HFFc6 (cell line): ENCODE data around the gene ZMYND11. TPM values are rescaled to one million over a fixed set of nuclear protein-coding genes. Genes with fewer than 3 reads are reported as not detected.

Source experiments
- DNase-seq: peaks from one replicate; pipeline ENCODE4 v3.0.0-alpha.2; 2018
- H3K27ac Mint-ChIP-seq: 2 replicates; pipeline ENCODE4 v1.8.0; 2020; ENCODE audit warnings: mild to moderate bottlenecking, mixed read lengths
- H3K27me3 Mint-ChIP-seq: 2 replicates; pipeline ENCODE4 v1.8.0; 2021; ENCODE audit warnings: mild to moderate bottlenecking, moderate library complexity, mixed read lengths; ENCODE audit not compliant: insufficient read depth
- H3K36me3 Mint-ChIP-seq: 2 replicates; pipeline ENCODE4 v1.8.0; 2021; ENCODE audit warnings: low read depth, mixed read lengths
- H3K4me1 Mint-ChIP-seq: 2 replicates; pipeline ENCODE4 v1.8.0; 2020; ENCODE audit warnings: low read depth, mixed read lengths
- H3K4me3 Mint-ChIP-seq: 2 replicates; pipeline ENCODE4 v1.8.0; 2020; ENCODE audit warnings: mild to moderate bottlenecking, moderate library complexity, mixed read lengths
- H3K9me3 Mint-ChIP-seq: 2 replicates; pipeline ENCODE4 v1.8.0; 2020; ENCODE audit warnings: mild to moderate bottlenecking, mixed read lengths
- total RNA-seq, 6 experiments: library from RNA; stranded (reverse); fragmentation: NEBNext Ultra II Directional; extraction: Animal tissue kit (Norgen Biotek cat#: 25700); gene quantifications; 2 replicates in 1 of 6; 3 replicates in 5 of 6; pipeline ENCODE4 v1.2.3, GENCODE V29; 2021
- TF ChIP-seq, protein P1 (sequence below): fragments of 200-600 bp; sonication (generic); IDR thresholded peaks from 2 replicates; pipeline ENCODE4 v1.5.0; 2021; ENCODE audit warnings: antibody characterized with exemption, mild to moderate bottlenecking

Gene ZMYND11
- total RNA-seq, 6 experiments from 2014 or later: 56.7 to 75.2 (median 65.9) TPM

GRCh38 chr10:287814-288213 is 152.6 kb downstream of the ZMYND11 start:
- Mint-ChIP-seq H3K27me3 (peaks cover 6% of the 10 kb centered on the region; the same call in 1 of the 2 replicates), H3K36me3 (peaks cover 54% of the 10 kb centered on the region), H3K27ac (no peak overlapping the region), H3K4me3 (no peak overlapping the region), H3K4me1 (peaks cover 33% of the 10 kb centered on the region), H3K9me3 (no peaks in the 10 kb centered on the region; the same call in 1 of the 2 replicates)
- TF ChIP-seq, protein P1, sequence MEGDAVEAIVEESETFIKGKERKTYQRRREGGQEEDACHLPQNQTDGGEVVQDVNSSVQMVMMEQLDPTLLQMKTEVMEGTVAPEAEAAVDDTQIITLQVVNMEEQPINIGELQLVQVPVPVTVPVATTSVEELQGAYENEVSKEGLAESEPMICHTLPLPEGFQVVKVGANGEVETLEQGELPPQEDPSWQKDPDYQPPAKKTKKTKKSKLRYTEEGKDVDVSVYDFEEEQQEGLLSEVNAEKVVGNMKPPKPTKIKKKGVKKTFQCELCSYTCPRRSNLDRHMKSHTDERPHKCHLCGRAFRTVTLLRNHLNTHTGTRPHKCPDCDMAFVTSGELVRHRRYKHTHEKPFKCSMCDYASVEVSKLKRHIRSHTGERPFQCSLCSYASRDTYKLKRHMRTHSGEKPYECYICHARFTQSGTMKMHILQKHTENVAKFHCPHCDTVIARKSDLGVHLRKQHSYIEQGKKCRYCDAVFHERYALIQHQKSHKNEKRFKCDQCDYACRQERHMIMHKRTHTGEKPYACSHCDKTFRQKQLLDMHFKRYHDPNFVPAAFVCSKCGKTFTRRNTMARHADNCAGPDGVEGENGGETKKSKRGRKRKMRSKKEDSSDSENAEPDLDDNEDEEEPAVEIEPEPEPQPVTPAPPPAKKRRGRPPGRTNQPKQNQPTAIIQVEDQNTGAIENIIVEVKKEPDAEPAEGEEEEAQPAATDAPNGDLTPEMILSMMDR: peak; percentile 76
- DNase-seq: peak; percentile 7

DNA sequence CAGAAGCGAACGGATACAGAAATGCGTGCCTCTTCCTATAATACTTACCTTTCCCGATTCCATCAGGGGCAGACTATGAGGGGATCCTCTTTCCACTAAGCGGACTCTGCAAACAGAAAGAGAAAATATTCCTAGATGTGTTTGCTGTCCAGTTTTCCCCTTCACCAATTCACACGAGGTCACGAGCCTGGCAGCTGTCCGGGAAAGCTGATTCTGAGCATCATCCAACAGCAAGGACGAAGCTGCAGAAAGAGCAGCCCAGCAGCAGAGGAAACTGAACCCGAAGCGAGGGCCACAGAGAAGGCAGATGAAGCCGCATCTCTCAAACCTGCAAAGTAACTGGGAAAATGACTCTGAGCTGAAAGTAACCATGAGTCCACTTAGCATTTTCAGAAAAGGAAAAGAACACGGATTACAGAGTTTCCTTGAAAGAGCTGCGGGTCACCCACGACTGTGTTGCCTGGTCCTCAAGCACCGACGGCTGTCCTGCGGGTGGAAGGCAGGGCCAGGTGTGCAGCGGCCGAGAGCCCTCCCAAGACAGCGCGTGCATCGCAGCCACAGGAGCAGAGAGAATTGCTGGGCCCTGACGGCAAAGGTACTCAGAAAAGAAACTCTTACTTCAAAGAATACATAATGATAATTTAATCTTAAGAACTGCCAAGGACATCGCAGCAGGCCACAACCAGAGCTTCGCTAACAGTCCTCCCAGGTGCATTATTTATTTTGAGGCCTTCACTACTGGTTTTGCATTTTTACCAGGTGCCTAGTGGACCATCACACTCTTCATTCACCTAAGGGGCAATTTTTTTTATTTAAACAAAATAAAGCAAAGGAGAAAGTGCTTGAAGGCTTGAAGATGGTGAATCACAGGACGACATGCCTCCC is 153.3 kb downstream of the ZMYND11 start:
- Mint-ChIP-seq H3K27me3 (peaks cover 3% of the 10 kb centered on the region; the same call in 1 of the 2 replicates), H3K9me3 (no peaks in the 10 kb centered on the region; the same call in 1 of the 2 replicates), H3K4me1 (peaks cover 30% of the 10 kb centered on the region), H3K4me3 (no peak overlapping the region), H3K27ac (no peak overlapping the region), H3K36me3 (peaks cover 49% of the 10 kb centered on the region)
- no peak for DNase-seq
- TF ChIP-seq, protein P1: no peak

DNA sequence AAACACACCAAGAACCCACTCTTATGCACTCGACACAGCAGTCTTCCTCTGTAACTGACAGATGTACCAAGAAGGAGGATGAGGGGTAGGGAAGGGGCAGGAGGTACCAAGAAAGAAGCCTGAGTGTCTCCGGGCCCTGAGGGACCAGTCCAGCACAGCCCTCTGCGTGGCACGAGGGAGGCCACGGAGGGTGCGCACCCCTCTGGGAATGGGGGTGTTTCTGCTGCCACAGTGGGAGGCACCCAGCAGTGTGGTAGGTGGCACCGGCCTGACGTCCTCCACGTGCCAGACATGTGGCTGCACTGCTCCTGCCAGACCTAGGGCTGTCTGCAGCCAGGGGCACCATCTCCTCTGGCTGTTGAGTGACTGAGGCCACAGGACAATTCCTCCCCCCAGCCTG is 154.3 kb downstream of the ZMYND11 start:
- Mint-ChIP-seq H3K36me3 (peaks cover 39% of the 10 kb centered on the region), H3K4me1 (peaks cover 36% of the 10 kb centered on the region), H3K9me3 (no peaks in the 10 kb centered on the region; the same call in 1 of the 2 replicates), H3K27me3 (peaks cover 3% of the 10 kb centered on the region; the same call in 1 of the 2 replicates), H3K4me3 (no peak overlapping the region), H3K27ac (no peak overlapping the region)
- TF ChIP-seq, protein P1: no peak
- DNase-seq: no peak

GRCh38 chr10:290026-290725 is 154.9 kb downstream of the ZMYND11 start:
- DNase-seq: no peak
- Mint-ChIP-seq H3K4me1 (peaks cover 36% of the 10 kb centered on the region), H3K4me3 (no peak overlapping the region), H3K36me3 (peaks cover 35% of the 10 kb centered on the region), H3K27ac (no peak overlapping the region), H3K27me3 (peaks cover 3% of the 10 kb centered on the region; the same call in 1 of the 2 replicates), H3K9me3 (no peaks in the 10 kb centered on the region; the same call in 1 of the 2 replicates)
- TF ChIP-seq, protein P1: no peak

GRCh38 chr10:293636-294035 is 158.4 kb downstream of the ZMYND11 start:
- no peak overlapping the region for H3K27ac Mint-ChIP-seq
- TF ChIP-seq, protein P1: no peak
- no peak for DNase-seq
- 0 out of 2 replicates have a peak, but pooled peaks cover 9% of the 10 kb centered on the region for H3K36me3 Mint-ChIP-seq
- H3K9me3 Mint-ChIP-seq: no peaks in the 10 kb centered on the region
- no peaks in the 10 kb centered on the region; the same call in 1 of the 2 replicates for H3K27me3 Mint-ChIP-seq
- peaks cover 36% of the 10 kb centered on the region for H3K4me1 Mint-ChIP-seq
- H3K4me3 Mint-ChIP-seq: no peak overlapping the region
